Activated T-helper 2 cell treated with anti-CD3 and anti-CD28 coated beads, Interferon-gamma antibody, Interleukin-2, Interleukin-4, amounts not matched to agents 10 μg/mL and 5 μg/mL and 100 μg/mL, durations not matched to agents 14 hours and 24 hours and 36 hours (primary cell): ENCODE data around the gene TBC1D5. TPM values are rescaled to one million over a fixed set of nuclear protein-coding genes. Genes with fewer than 3 reads are reported as not detected.
"Not testable (repeated sequence)": the region's sequence is repeated elsewhere in the genome, so short reads cannot be mapped to it uniquely, and the experiment has no call there.

Source experiments
- DNase-seq: peaks from one replicate; pipeline ENCODE4 v3.0.0; 2021; ENCODE audit warnings: low spot score
- H3K27ac Mint-ChIP-seq: one replicate; pipeline ENCODE4 v1.8.0; 2021; ENCODE audit warnings: mixed read lengths
- H3K27me3 Mint-ChIP-seq: one replicate; pipeline ENCODE4 v1.8.0; 2021; ENCODE audit warnings: low read depth, mixed read lengths
- H3K36me3 Mint-ChIP-seq: one replicate; pipeline ENCODE4 v1.8.0; 2021; ENCODE audit warnings: low read depth, mixed read lengths
- H3K4me1 Mint-ChIP-seq: one replicate; pipeline ENCODE4 v1.8.0; 2021; ENCODE audit warnings: low read depth, mixed read lengths
- H3K4me3 Mint-ChIP-seq: one replicate; pipeline ENCODE4 v1.8.0; 2021; ENCODE audit warnings: low read depth, mild to moderate bottlenecking, moderate library complexity, mixed read lengths
- H3K9me3 Mint-ChIP-seq: one replicate; pipeline ENCODE4 v1.8.0; 2021; ENCODE audit warnings: mixed read lengths
- intact Hi-C: fragments of 100-400 bp; cut with micrococcal nuclease; formaldehyde crosslinking; loops from one replicate; pipeline ENCODE4 v1.15.1; 2023
- total RNA-seq: library from RNA; stranded (reverse); gene quantifications from 2 replicates; pipeline ENCODE4 v1.2.3, GENCODE V29; 2022

The TBC1D5 gene
- total RNA-seq, 1 donor from 2014 or later, result 43.9 TPM

- H3K36me3 Mint-ChIP-seq, DNase-seq, H3K4me1 Mint-ChIP-seq, H3K27ac Mint-ChIP-seq, H3K9me3 Mint-ChIP-seq, H3K4me3 Mint-ChIP-seq, intact Hi-C loops, H3K27me3 Mint-ChIP-seq: not testable (repeated sequence)
Observed at GRCh38 chr3:17649748-17650147, 92.7 kb downstream of the TBC1D5 start.

GRCh38 chr3:17648630-17649355, 93.6 kb downstream of the TBC1D5 start:
- H3K9me3 Mint-ChIP-seq, H3K27ac Mint-ChIP-seq, H3K27me3 Mint-ChIP-seq, H3K4me3 Mint-ChIP-seq, DNase-seq, H3K36me3 Mint-ChIP-seq, H3K4me1 Mint-ChIP-seq, intact Hi-C loops: not testable (repeated sequence)

GRCh38 chr3:17645074-17645698, 97.2 kb downstream of the TBC1D5 start:
- Mint-ChIP-seq H3K27ac (no peak overlapping the region), H3K9me3 (no peaks in the 10 kb centered on the region), H3K27me3 (no peaks in the 10 kb centered on the region), H3K4me3 (no peak overlapping the region), H3K4me1 (no peaks in the 10 kb centered on the region), H3K36me3 (peaks cover 5% of the 10 kb centered on the region)
- DNase-seq, result no peak
- intact Hi-C loops, result loop anchor here (2.0 kb wide), 1 partner anchor 196 kb away; no protein-coding TSS in a partner anchor

- no peaks in the 10 kb centered on the region for H3K27me3 Mint-ChIP-seq
- no peaks in the 10 kb centered on the region for H3K9me3 Mint-ChIP-seq
- DNase-seq, result no peak
- intact Hi-C loops, result loop anchor here (2.0 to 5.0 kb wide), 2 partner anchors 34 to 197 kb away; no protein-coding TSS in a partner anchor
- H3K4me1 Mint-ChIP-seq, result peaks cover 6% of the 10 kb centered on the region
- H3K36me3 Mint-ChIP-seq, result no peaks in the 10 kb centered on the region
- H3K27ac Mint-ChIP-seq, result no peak overlapping the region
- no peak overlapping the region for H3K4me3 Mint-ChIP-seq
Observed at GRCh38 chr3:17643691-17644090, 98.7 kb downstream of the TBC1D5 start.

GRCh38 chr3:17642474-17642873, 100.0 kb downstream of the TBC1D5 start:
- no peak overlapping the region for H3K27ac Mint-ChIP-seq
- H3K36me3 Mint-ChIP-seq, result no peaks in the 10 kb centered on the region
- H3K27me3 Mint-ChIP-seq, result no peaks in the 10 kb centered on the region
- no peak overlapping the region for H3K4me3 Mint-ChIP-seq
- intact Hi-C loops, result loop anchor here (5.0 kb wide), 1 partner anchor 35 kb away; no protein-coding TSS in a partner anchor
- H3K9me3 Mint-ChIP-seq, result no peaks in the 10 kb centered on the region
- H3K4me1 Mint-ChIP-seq, result peaks cover 6% of the 10 kb centered on the region
- no peak for DNase-seq

GRCh38 chr3:17640466-17640865, 102.0 kb downstream of the TBC1D5 start:
- Mint-ChIP-seq H3K9me3 (no peaks in the 10 kb centered on the region), H3K27me3 (no peaks in the 10 kb centered on the region), H3K4me1 (peaks cover 6% of the 10 kb centered on the region), H3K36me3 (no peaks in the 10 kb centered on the region), H3K27ac (no peak overlapping the region), H3K4me3 (no peak overlapping the region)
- DNase-seq, result no peak
- intact Hi-C loops, result loop anchor here (5.0 kb wide), 1 partner anchor 37 kb away; no protein-coding TSS in a partner anchor

GRCh38 chr3:17639765-17640164, 102.7 kb downstream of the TBC1D5 start:
- Mint-ChIP-seq H3K36me3 (no peaks in the 10 kb centered on the region), H3K9me3 (no peaks in the 10 kb centered on the region), H3K4me3 (no peak overlapping the region), H3K27ac (no peak overlapping the region), H3K27me3 (no peaks in the 10 kb centered on the region), H3K4me1 (peaks cover 6% of the 10 kb centered on the region)
- intact Hi-C loops, result loop anchor here (5.0 kb wide), 1 partner anchor 38 kb away; no protein-coding TSS in a partner anchor
- DNase-seq, result no peak

- H3K4me3 Mint-ChIP-seq, result no peak overlapping the region
- H3K9me3 Mint-ChIP-seq, result no peaks in the 10 kb centered on the region
- no peak for DNase-seq
- H3K36me3 Mint-ChIP-seq, result peaks cover 1% of the 10 kb centered on the region
- H3K27ac Mint-ChIP-seq, result no peak overlapping the region
- H3K4me1 Mint-ChIP-seq, result peaks cover 6% of the 10 kb centered on the region
- intact Hi-C loops, result no loop called here
- H3K27me3 Mint-ChIP-seq, result no peaks in the 10 kb centered on the region
Observed at GRCh38 chr3:17639257-17639656, 103.2 kb downstream of the TBC1D5 start.

GRCh38 chr3:17638356-17638755, 104.1 kb downstream of the TBC1D5 start:
- DNase-seq, result no peak
- no peak overlapping the region for H3K4me3 Mint-ChIP-seq
- no peaks in the 10 kb centered on the region for H3K9me3 Mint-ChIP-seq
- no peak overlapping the region for H3K27ac Mint-ChIP-seq
- intact Hi-C loops, result no loop called here
- H3K27me3 Mint-ChIP-seq, result no peaks in the 10 kb centered on the region
- H3K4me1 Mint-ChIP-seq, result peaks cover 6% of the 10 kb centered on the region
- peaks cover 3% of the 10 kb centered on the region for H3K36me3 Mint-ChIP-seq

GRCh38 chr3:17635675-17636074, 106.8 kb downstream of the TBC1D5 start:
- not testable (repeated sequence) for DNase-seq

GRCh38 chr3:17634964-17635363, 107.5 kb downstream of the TBC1D5 start:
- peaks cover 15% of the 10 kb centered on the region for H3K4me1 Mint-ChIP-seq
- H3K4me3 Mint-ChIP-seq, result no peak overlapping the region
- intact Hi-C loops, result no loop called here
- peaks cover 3% of the 10 kb centered on the region for H3K36me3 Mint-ChIP-seq
- no peaks in the 10 kb centered on the region for H3K9me3 Mint-ChIP-seq
- no peaks in the 10 kb centered on the region for H3K27me3 Mint-ChIP-seq
- no peak overlapping the region for H3K27ac Mint-ChIP-seq
- DNase-seq, result no peak

More at GRCh38 chr3:17635675-17636074, 106.8 kb downstream of the TBC1D5 start:
- peaks cover 15% of the 10 kb centered on the region for H3K4me1 Mint-ChIP-seq
- intact Hi-C loops, H3K27ac Mint-ChIP-seq, H3K4me3 Mint-ChIP-seq, H3K9me3 Mint-ChIP-seq, H3K36me3 Mint-ChIP-seq, H3K27me3 Mint-ChIP-seq: not testable (repeated sequence)

GRCh38 chr3:17634201-17634600, 108.2 kb downstream of the TBC1D5 start:
- Mint-ChIP-seq H3K9me3 (no peaks in the 10 kb centered on the region), H3K27ac (no peak overlapping the region), H3K4me1 (peaks cover 9% of the 10 kb centered on the region), H3K27me3 (no peaks in the 10 kb centered on the region), H3K4me3 (no peak overlapping the region), H3K36me3 (peaks cover 3% of the 10 kb centered on the region)
- intact Hi-C loops, result no loop called here
- DNase-seq, result no peak

- Mint-ChIP-seq H3K9me3 (no peaks in the 10 kb centered on the region), H3K36me3 (peaks cover 3% of the 10 kb centered on the region), H3K4me1 (peaks cover 11% of the 10 kb centered on the region), H3K4me3 (no peak overlapping the region), H3K27ac (no peak overlapping the region), H3K27me3 (no peaks in the 10 kb centered on the region)
- DNase-seq, result no peak
- intact Hi-C loops, result no loop called here
Observed at GRCh38 chr3:17632401-17633100, 109.9 kb downstream of the TBC1D5 start.
